Measurements from ENCODE around the gene C1QL4.

DNA sequence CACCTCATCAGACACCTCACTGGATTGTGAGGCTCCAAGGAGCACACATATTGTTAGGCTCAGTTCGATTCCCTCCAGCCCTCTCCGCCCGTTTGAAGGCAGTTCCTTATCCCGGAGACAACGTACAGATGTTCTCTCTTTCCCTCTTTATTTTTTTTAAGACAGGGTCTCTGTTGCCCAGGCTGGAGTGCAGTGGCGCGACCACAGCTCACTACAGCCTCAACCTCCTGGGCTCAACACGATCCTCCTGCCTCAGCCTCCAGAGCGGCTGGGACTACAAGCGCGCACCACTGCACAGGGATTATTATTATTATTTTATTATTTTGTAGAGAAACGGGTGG lies 14.7 kb downstream of the C1QL4 start:
- TF ChIP-seq POLR2A (IDR thresholded peaks at IDR 0.05; ENCODE audit: control extremely low read depth in 1 of 2, low read depth in 2 of 2, low read length in 2 of 2) = no peak
- TF ChIP-seq ZNF274 (IDR thresholded peaks at IDR 0.05; ENCODE audit: borderline replicate concordance, extremely low read depth, low read length) = no peak
- no peak for TF ChIP-seq KDM4A (IDR thresholded peaks at IDR 0.05; ENCODE audit: low read depth, low read length, severe bottlenecking)
- TF ChIP-seq EP300 (IDR thresholded peaks at IDR 0.05; ENCODE audit: borderline replicate concordance in 1 of 2, low read depth in 2 of 2, low read length in 2 of 2) = no peak
- no peak for TF ChIP-seq HDAC2 (IDR thresholded peaks at IDR 0.05; ENCODE audit: borderline replicate concordance in 1 of 2, low read depth in 2 of 2, low read length in 2 of 2)
- TF ChIP-seq SP2 (IDR thresholded peaks at IDR 0.05; ENCODE audit: low read length) = no peak
- no peak for TF ChIP-seq EZH2 (IDR thresholded peaks at IDR 0.05; ENCODE audit: low read depth, low read length, severe bottlenecking)
- TF ChIP-seq JUND (IDR thresholded peaks at IDR 0.05; ENCODE audit: low read length) = no peak
- TF ChIP-seq, protein P1, sequence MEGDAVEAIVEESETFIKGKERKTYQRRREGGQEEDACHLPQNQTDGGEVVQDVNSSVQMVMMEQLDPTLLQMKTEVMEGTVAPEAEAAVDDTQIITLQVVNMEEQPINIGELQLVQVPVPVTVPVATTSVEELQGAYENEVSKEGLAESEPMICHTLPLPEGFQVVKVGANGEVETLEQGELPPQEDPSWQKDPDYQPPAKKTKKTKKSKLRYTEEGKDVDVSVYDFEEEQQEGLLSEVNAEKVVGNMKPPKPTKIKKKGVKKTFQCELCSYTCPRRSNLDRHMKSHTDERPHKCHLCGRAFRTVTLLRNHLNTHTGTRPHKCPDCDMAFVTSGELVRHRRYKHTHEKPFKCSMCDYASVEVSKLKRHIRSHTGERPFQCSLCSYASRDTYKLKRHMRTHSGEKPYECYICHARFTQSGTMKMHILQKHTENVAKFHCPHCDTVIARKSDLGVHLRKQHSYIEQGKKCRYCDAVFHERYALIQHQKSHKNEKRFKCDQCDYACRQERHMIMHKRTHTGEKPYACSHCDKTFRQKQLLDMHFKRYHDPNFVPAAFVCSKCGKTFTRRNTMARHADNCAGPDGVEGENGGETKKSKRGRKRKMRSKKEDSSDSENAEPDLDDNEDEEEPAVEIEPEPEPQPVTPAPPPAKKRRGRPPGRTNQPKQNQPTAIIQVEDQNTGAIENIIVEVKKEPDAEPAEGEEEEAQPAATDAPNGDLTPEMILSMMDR (IDR thresholded peaks at IDR 0.05; ENCODE audit: control extremely low read depth in 1 of 3, insufficient read depth in 1 of 3, low read depth in 1 of 3, low read length in 3 of 3) = no peak

Data from H1 (cell line).